H9 (cell line): ENCODE results near the gene LHPP. TPM values are rescaled to one million over a fixed set of nuclear protein-coding genes. Genes with fewer than 3 reads are reported as not detected.
A peak's percentile ranks its signal among the peaks of the same experiment; 100 is the strongest.

Experiments used
- DNase-seq: peaks from one replicate; pipeline ENCODE4 v3.0.0-alpha.2; 2017
- H2AFZ ChIP-seq: one replicate; pipeline ENCODE4 v1.6.1; 2013; ENCODE audit warnings: mild to moderate bottlenecking, low read length, control low read depth, moderate library complexity
- H2AK5ac ChIP-seq: 2 replicates; pipeline ENCODE4 v1.6.1; 2013; ENCODE audit warnings: low read length, control low read depth, mixed read lengths; ENCODE audit not compliant: insufficient read length
- H2BK120ac ChIP-seq: one replicate; pipeline ENCODE4 v1.6.1; 2013; ENCODE audit warnings: low read depth, mild to moderate bottlenecking, low read length, control low read depth, inconsistent platforms; ENCODE audit not compliant: poor library complexity, severe bottlenecking
- H2BK12ac ChIP-seq: 2 replicates; pipeline ENCODE4 v1.6.1; 2013; ENCODE audit warnings: low read length, control low read depth, mixed read lengths, low read depth; ENCODE audit not compliant: insufficient read length
- H2BK15ac ChIP-seq: 2 replicates; pipeline ENCODE4 v1.6.1; 2013; ENCODE audit warnings: low read depth, low read length, control low read depth
- H2BK20ac ChIP-seq: one replicate; pipeline ENCODE4 v1.6.1; 2013; ENCODE audit warnings: low read depth, mild to moderate bottlenecking, low read length, control low read depth, inconsistent platforms; ENCODE audit not compliant: poor library complexity, severe bottlenecking
- H2BK5ac ChIP-seq: 2 replicates; pipeline ENCODE4 v1.6.1; 2013; ENCODE audit warnings: low read length, control low read depth, mixed read lengths; ENCODE audit not compliant: insufficient read length
- H3K14ac ChIP-seq: 2 replicates; pipeline ENCODE4 v1.6.1; 2013; ENCODE audit warnings: low read length, control low read depth; ENCODE audit not compliant: insufficient read depth
- H3K18ac ChIP-seq: 2 replicates; pipeline ENCODE4 v1.6.1; 2013; ENCODE audit warnings: low read depth, mild to moderate bottlenecking, mixed read lengths, low read length, control low read depth; ENCODE audit not compliant: insufficient read length
- H3K23ac ChIP-seq: 2 replicates; pipeline ENCODE4 v1.6.1; 2013; ENCODE audit warnings: low read length, control low read depth, mixed read lengths, low read depth; ENCODE audit not compliant: insufficient read length
- H3K23me2 ChIP-seq: 2 replicates; pipeline ENCODE4 v1.6.1; 2013; ENCODE audit warnings: low read depth, mild to moderate bottlenecking, mixed read lengths, low read length, control low read depth; ENCODE audit not compliant: insufficient read length, poor library complexity, severe bottlenecking
- H3K27ac ChIP-seq: 2 replicates; pipeline ENCODE4 v1.5.1; 2013; ENCODE audit warnings: low read length, control low read depth, mixed read lengths, low read depth; ENCODE audit not compliant: insufficient read length
- H3K27me3 ChIP-seq: 2 replicates; pipeline ENCODE4 v1.6.1; 2013; ENCODE audit warnings: low read length, control low read depth, inconsistent platforms; ENCODE audit not compliant: insufficient read depth
- H3K4ac ChIP-seq: 2 replicates; pipeline ENCODE4 v1.6.1; 2013; ENCODE audit warnings: low read depth, mild to moderate bottlenecking, control low read depth, inconsistent platforms, low read length, moderate library complexity
- H3K4me1 ChIP-seq: 2 replicates; pipeline ENCODE4 v1.6.1; 2013; ENCODE audit warnings: low read length, control low read depth, inconsistent platforms; ENCODE audit not compliant: insufficient read depth
- H3K4me2 ChIP-seq: 2 replicates; pipeline ENCODE4 v1.6.1; 2013; ENCODE audit warnings: low read length, control low read depth, mixed read lengths; ENCODE audit not compliant: insufficient read length, insufficient read depth
- H3K56ac ChIP-seq: 2 replicates; pipeline ENCODE4 v1.6.1; 2013; ENCODE audit warnings: low read depth, mild to moderate bottlenecking, mixed read lengths, low read length, control low read depth; ENCODE audit not compliant: insufficient read length
- H3K79me1 ChIP-seq: 2 replicates; pipeline ENCODE4 v1.6.1; 2013; ENCODE audit warnings: low read depth, mild to moderate bottlenecking, moderate library complexity, low read length, control low read depth, inconsistent platforms; ENCODE audit not compliant: insufficient read depth, poor library complexity, severe bottlenecking
- H3K79me2 ChIP-seq: 2 replicates; pipeline ENCODE4 v1.6.1; 2013; ENCODE audit warnings: low read length, control low read depth, inconsistent platforms; ENCODE audit not compliant: insufficient read depth
- H3K9ac ChIP-seq: 2 replicates; pipeline ENCODE4 v1.6.1; 2013; ENCODE audit warnings: low read length, control low read depth, mixed read lengths; ENCODE audit not compliant: insufficient read length; ENCODE audit errors: extremely low read depth
- H3K9me3 ChIP-seq: one replicate; pipeline ENCODE4 v1.6.1; 2013; ENCODE audit warnings: low read depth, low read length, inconsistent platforms; ENCODE audit not compliant: control insufficient read depth
- H3T11ph ChIP-seq: one replicate; pipeline ENCODE4 v1.6.1; 2013; ENCODE audit warnings: mild to moderate bottlenecking, low read length, control low read depth, inconsistent platforms
- H4K20me1 ChIP-seq: one replicate; pipeline ENCODE4 v1.6.1; 2013; ENCODE audit not compliant: control insufficient read depth, insufficient read length, insufficient read depth
- H4K5ac ChIP-seq: 2 replicates; pipeline ENCODE4 v1.6.1; 2013; ENCODE audit warnings: low read depth, mild to moderate bottlenecking, mixed read lengths, low read length, control low read depth; ENCODE audit not compliant: insufficient read length
- H4K8ac ChIP-seq: replicated peaks from 2 replicates; pipeline ENCODE4 v1.6.1; 2013; ENCODE audit warnings: low read length, control low read depth, mixed read lengths, low read depth; ENCODE audit not compliant: insufficient read length
- H4K91ac ChIP-seq: 2 replicates; pipeline ENCODE4 v1.6.1; 2013; ENCODE audit warnings: low read depth, mild to moderate bottlenecking, moderate library complexity, mixed read lengths, low read length, control low read depth; ENCODE audit not compliant: insufficient read length
- H3K27ac Mint-ChIP-seq, 3 experiments: 2 replicates in 2 of 3; 3 replicates in 1 of 3; pipeline ENCODE4 v1.8.0; 2020 to 2021; ENCODE audit warnings: mixed read lengths in 3 of 3, mild to moderate bottlenecking in 1 of 3, moderate library complexity in 1 of 3
- H3K27me3 Mint-ChIP-seq: 2 replicates; pipeline ENCODE4 v1.8.0; 2021; ENCODE audit warnings: low read depth, mild to moderate bottlenecking, moderate library complexity, mixed read lengths
- H3K36me3 Mint-ChIP-seq, 3 experiments: 2 replicates in 2 of 3; 3 replicates in 1 of 3; pipeline ENCODE4 v1.8.0; 2020 to 2021; ENCODE audit warnings: low read depth in 3 of 3, mixed read lengths in 3 of 3; ENCODE audit not compliant: insufficient read depth in 1 of 3
- H3K4me1 Mint-ChIP-seq, 2 experiments: 2 replicates each; pipeline ENCODE4 v1.8.0; 2020; ENCODE audit warnings: mixed read lengths in 2 of 2
- H3K4me3 Mint-ChIP-seq, 2 experiments: 2 replicates in 1 of 2; 3 replicates in 1 of 2; pipeline ENCODE4 v1.8.0; 2020 to 2021; ENCODE audit warnings: mild to moderate bottlenecking in 2 of 2, mixed read lengths in 2 of 2, moderate library complexity in 1 of 2
- H3K9me3 Mint-ChIP-seq, 2 experiments: 2 replicates in 1 of 2; 3 replicates in 1 of 2; pipeline ENCODE4 v1.8.0; 2020; ENCODE audit warnings: mild to moderate bottlenecking in 2 of 2, mixed read lengths in 2 of 2, moderate library complexity in 1 of 2
- CTCF ChIP-seq: fragments of 200-600 bp; sonication (generic); conservative IDR thresholded peaks from 3 replicates; pipeline ENCODE4 v1.8.0; 2021; ENCODE audit warnings: antibody characterized with exemption, mild to moderate bottlenecking
- WGBS: extraction: QIAGEN DNeasy Blood & Tissue Kit; methylation state at CpG from one replicate; pipeline ENCODE4 v1.1.7; 2013; ENCODE audit warnings: missing lambda C conversion rate, low lambda C conversion rate, mixed read lengths; ENCODE audit not compliant: insufficient read length; ENCODE audit errors: extremely low coverage; 5-methylcytosine and 5-hydroxymethylcytosine counted together
- total RNA-seq: library from RNA; stranded (reverse); gene quantifications from 2 replicates; pipeline ENCODE4 v1.2.1, GENCODE V29; 2021

LHPP gene
- total RNA-seq, 1 experiment from 2014 or later: 29.6 TPM

GRCh38 chr10:124632566-124632965, 170.9 kb downstream of the LHPP start:
- Histone ChIP-seq H4K20me1 (no peaks in the 10 kb centered on the region), H3K9ac (no peak overlapping the region), H3K4me1 (no peaks in the 10 kb centered on the region; the same call in 1 of the 2 replicates)

More at GRCh38 chr10:124632566-124632965, 170.9 kb downstream of the LHPP start:
- Histone ChIP-seq H3K9me3 (no peaks in the 10 kb centered on the region), H2AFZ (no peak overlapping the region), H2BK5ac (no peak overlapping the region), H3K27ac (no peak overlapping the region), H3T11ph (no peak overlapping the region), H2BK15ac (no peak overlapping the region), H3K27me3 (no peaks in the 10 kb centered on the region), H3K4me2 (no peak overlapping the region), H4K91ac (no peak overlapping the region), H2BK120ac (no peak overlapping the region), H2BK12ac (no peak overlapping the region), H3K14ac (0 out of 2 replicates have a peak overlapping the region, but pooled peaks have one; percentile 8), H3K4ac (no peak overlapping the region), H3K18ac (no peak overlapping the region), H3K23me2 (no peaks in the 10 kb centered on the region), H3K56ac (no peak overlapping the region), H4K5ac (no peak overlapping the region), H3K79me2 (no peaks in the 10 kb centered on the region), H4K8ac (no peak overlapping the region), H3K23ac (no peak overlapping the region), H3K79me1 (no peaks in the 10 kb centered on the region), H2AK5ac (no peak overlapping the region), H2BK20ac (no peak overlapping the region)
- Mint-ChIP-seq H3K27ac (no peak overlapping the region), H3K9me3 (0 out of 5 replicates have a peak, but pooled peaks cover 0 to 3% of the 10 kb centered on the region in 2 experiments), H3K27me3 (peaks cover 1% of the 10 kb centered on the region; the same call in 1 of the 2 replicates), H3K4me1 (peaks cover 14 to 18% of the 10 kb centered on the region in 2 experiments), H3K36me3 (peaks cover 0 to 7% (median 4%) of the 10 kb centered on the region in 3 experiments; a peak in 5 of 7 replicates), H3K4me3 (no peak overlapping the region)
- DNase-seq: no peak
- no peak for TF ChIP-seq CTCF
- no CpG with 5 or more reads among the region's 10 CpGs for WGBS
